Kasumi-1 (cell line): ENCODE measurements around the gene HS3ST4.

Experiments used
- DNase-seq, 2 experiments: peaks; one replicate each; lab custom pipeline; 2025; lab: John Stamatoyannopoulos, UW

Gene HS3ST4

DNA sequence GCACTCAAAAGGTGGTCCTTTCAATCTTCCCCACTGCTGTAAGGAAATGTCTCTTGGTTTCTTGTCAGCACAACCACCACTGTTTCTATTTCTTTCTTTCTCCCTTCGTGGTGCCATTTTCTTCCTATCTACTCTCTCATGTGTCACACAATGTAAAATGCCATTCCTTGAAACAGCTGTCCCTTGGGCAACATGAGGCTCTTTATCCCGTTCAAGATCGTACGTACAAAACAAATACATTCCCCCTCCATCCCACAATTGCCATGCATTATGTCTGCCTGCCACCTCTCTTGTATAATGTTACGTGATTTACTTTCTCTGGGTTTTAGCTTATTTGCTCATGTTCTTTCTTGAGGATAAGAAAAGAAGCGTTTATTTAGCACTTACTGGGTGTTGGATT lies 410.6 kb downstream of the HS3ST4 start:
- no peak for DNase-seq

DNA sequence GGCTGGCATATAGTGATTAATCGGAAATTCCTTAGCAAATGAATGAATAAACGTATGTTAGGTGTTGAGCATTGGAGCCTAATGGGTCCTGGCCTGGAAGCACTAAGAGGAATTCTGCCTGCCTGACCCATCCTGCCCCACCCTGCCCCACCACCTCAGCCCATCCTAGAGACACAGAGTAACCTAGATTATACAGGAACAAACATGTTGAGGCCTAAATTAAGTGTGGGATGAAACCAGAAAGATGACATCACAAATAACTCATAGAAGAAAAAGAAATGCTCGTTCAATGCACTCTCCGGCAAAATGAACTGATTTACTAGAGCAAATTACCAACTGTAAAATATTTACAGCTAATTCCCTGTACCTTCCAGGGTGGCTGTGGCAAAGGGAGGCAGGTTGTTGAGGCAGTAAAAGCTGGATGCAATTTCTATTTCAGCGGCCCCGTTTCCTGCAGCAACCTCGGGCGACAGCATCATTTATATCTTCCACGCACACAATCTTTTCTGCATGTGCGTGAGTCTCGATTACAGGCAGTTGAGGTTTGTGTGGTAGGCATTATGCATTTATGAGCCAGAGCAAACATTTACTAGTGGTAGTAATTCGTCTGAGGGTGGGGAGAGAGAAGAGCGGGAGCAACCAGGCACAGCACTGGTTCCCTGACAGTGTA lies 417.2 kb downstream of the HS3ST4 start:
- no peak for DNase-seq

DNA sequence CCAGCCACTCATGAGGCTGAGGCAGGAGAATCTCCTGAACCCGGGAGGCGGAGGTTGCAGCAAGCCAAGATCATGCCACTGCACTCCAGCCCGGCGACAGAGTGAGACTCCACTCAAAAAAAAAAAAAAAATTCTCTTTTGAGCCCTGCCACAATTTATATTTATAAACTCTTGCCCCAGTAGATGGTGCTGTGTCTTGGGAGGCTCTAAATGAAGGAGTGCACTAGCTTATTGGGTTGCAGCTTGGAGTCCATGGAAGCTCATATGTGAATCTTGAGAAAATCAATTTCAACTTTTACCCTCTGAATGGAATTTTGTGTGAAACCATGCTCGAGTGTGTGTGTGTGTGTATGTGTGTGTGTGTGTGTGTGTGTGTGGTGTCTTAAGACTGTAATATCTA lies 420.1 kb downstream of the HS3ST4 start:
- DNase-seq, result no peak

DNA sequence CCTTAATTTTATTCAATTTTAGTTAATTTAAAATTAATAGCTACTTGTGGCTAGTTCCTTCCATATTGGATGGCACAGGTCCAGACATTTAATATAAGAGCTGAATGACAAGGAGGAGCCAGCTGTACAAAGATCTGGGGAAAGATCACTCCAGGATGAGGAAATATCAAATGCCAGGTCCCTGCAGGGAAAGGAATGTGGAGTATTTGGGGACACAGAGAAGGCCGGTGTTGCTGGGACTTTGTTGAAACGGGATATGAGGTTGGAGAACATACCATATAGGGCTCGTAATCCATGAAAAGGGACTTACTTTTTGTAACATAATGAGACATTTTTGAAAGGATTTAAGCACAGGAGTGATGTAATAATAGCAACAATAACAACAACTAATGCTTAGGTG lies 426.8 kb downstream of the HS3ST4 start:
- DNase-seq, result no peak

DNA sequence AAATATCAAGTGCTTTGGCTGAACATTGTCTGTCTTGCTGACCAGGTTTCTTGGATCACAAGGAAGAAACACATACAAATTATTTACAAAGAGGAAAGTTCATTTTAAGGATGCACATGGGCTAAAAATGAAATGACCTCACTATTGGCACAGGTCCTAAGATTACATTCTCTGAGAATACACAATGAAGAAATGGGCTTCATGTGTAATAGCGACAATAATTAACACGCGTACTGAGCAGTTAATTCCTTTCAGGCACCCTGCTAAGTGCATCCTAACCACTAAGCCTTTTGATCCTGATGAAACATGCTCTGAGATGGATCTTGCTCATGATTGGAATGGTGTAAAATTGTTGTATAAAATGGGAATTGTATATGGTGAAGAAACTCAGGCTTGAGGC lies 429.0 kb downstream of the HS3ST4 start:
- no peak for DNase-seq

DNA sequence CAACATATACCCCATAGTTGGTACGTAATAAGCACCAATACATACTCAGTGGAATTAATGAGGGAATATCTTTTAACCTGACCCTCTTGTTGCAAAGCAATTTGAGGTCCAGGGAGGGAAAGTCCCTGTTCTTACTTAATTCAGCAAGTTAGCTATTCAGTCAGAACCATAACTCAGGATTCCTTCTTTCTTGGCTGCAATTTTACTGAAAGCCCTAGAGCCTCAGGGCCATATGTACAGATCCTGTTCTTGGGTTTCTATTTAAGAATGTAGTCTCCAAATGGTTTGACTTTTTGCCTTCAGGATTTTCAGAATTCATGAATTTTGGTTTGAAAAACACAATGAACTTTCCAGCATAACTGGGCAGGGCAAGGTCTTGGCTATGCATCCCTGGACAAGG lies 436.5 kb downstream of the HS3ST4 start:
- DNase-seq, result no peak

DNA sequence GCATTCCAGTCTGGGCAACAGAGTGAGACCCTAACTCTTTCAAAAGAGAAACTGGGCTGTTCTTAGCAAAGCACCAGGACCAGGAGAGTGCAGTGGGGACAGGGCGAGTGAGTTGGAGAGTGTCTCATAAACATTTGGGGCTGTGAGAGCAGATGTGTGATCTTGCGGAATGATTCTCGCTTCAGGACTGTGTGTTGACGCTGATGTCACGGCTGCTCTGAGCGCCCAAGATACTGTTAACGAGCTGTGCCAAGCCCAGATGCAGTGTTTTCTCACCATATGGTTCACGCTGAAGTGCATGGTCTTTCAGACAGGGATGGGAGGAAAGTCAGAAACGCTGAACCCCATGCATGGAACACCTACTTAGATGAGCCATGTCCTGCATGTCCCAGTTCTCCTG lies 438.2 kb downstream of the HS3ST4 start:
- DNase-seq, result no peak

DNA sequence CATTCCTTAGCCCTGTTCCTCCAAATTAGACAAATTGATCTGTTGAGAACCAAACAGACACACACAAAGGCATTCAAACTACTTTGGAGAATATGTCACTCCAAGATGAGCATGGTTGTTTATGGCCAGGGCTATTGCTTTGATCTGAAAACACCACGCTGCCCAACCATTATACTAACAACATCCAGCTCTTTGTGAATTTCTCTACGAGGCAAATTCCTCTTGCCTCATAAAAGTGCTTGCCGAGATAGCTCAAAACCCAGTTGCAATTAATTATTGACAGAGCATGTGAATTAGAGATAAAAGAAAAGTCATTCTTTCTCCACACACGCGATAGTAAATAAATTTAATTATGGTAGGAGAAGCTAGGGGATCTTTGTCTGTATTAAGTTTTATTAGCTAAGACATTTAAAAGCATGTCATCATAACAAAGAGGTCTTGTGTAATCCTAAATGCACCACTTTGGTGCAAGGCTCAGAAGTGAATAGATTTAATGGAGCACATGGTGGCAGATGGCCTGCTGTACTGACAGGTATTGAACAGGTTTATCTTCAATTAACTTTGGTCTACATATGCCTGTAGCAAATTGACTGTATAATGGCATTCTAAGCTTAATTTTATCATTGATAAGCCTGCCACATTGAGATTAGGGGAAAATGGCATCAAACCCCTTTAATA lies 441.8 kb downstream of the HS3ST4 start:
- DNase-seq, result no peak

DNA sequence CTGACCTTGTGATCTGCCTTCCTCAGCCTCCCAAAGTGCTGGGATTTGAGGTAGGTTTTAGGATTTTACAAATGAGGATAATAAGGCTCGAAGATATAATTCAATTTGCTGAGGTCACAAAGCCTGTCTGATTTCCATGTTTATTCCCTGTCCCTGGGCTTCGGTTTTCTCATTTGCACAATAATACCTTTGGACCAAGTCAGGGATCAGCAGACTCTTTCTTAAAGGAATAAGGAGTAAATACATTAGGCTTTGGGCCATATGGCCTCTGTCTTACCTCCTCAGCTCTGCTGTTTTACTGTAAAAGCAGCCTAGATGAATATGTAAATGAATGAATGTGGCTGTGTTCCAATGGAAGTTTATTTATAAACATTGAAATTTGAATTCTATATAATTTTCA lies 442.8 kb downstream of the HS3ST4 start:
- no peak for DNase-seq

DNA sequence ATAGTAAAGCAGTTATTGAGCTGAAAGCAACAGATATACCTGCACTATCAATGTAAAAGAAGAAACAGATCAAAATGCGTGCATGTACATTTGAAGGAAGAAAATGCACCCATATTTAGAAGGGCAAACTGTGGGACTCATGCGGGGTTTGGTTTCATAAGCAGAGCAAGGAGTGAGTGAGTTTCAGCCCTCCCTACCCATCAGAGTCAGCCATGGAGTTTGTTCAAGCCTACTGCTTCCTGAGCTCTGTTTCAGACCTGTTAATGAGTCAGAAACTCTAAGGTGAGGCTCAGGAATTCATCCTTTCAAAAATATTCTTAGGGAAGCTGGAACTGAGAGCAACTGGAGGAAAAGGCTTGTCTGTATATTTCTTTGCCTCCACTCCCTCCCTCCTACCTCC lies 446.2 kb downstream of the HS3ST4 start:
- DNase-seq, result no peak

DNA sequence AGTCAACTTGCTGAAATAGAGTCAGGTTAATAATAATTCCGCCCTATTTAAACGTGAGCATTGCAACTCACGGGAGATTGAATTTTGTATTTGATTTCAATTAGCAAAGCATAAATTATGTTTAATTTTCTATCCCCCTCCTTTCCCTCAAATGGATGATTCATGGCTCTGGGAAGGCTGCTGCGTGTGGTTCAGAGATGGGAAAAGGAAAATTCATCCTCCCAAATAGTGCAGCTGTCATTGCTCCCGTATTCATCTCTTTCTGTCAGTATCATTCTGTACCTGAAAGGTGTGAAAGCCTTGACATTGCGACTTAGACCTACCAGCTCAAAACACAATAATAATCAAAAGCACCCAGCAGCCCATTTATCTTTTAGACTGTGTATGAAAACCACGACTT lies 447.3 kb downstream of the HS3ST4 start:
- no peak for DNase-seq

DNA sequence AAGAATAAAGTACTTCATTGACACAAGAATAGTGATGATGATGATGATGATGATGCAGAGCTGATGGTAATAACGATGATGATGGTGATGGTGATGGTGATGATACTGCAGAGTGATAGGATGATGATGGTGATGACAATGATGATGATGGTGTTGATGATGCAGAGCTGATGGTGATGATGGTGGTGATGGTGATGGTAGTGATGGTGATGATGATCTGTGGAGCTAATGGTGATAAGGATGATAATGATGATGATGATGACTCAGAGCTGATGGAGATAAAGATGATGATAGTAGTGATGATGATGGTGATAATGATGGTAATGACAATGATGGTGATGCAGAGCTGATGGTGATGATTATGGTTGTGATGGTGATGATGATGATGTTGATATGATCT lies 448.1 kb downstream of the HS3ST4 start:
- no peak for DNase-seq

DNA sequence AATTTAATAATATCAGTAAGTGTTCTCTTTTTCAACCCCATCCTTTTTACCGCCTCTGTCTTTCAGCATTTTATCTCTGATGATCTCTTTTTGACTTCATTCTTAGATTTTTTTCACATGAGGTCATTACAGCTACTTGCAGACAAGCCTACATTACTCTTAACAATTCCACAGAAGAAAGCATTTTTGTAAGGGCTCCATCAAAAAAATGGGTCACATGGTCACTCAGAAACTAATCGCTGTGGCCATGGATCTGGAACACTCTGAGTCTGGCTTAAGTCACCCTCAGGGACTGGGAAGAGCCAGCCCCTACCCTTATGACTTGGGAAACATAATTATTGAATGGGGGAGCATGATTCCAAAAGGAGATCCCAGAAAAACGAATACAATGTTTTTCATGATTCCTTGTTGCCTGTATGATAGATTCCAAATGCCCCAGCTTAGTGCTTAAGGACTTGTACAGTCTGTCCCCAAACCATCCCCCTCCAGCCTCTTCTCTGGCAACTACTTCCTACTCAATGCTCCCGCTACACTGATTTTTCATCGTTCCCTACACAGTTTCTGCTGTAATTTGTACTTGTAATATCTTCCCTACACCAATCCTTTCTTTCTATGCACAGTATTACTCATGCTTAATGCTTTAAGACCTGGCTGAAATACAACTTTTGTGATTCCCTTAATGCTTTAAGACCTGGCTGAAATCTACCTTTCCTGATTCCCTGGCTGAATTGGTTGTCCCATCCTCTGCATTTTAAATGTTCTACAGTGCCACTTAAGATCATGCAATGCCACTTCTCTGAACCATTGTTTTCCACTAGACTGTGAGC lies 457.8 kb downstream of the HS3ST4 start:
- DNase-seq, result no peak

DNA sequence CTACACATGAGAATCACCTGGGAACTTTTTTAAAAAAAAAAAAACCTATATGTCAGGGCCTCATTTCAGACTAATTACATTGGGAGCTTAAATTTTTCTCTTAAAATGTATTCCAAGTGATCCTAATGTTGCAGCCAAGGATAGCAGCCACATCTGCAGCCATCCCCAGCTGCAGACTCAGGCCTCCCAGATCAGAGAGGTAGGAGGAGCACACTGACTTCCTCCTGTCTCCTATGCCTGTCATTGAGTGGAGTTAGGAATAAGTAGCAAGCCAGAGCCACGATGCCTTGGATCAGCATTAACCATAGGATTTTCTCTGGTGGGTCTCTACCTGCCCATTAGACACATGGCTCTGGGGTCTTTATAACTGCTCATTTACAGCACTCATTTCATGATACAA lies 463.5 kb downstream of the HS3ST4 start:
- no peak for DNase-seq

DNA sequence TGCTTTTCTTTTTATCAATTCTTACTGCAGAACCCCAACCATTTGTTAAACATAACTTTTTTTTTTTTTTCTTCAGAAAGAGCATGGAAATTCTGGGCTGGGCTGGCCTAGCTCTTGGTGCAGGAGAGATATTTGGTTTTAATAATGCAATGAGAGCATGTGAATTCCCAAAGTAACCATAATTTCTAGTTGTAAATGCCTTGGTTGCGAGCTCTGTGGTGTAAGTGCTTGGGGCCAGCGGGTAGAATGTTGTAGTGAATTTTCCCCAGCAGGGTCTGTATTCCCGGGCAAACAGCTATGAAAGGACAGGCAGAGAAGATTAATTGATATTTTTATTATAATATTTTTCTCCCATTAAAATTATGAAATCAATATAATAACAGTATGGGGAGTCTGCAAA lies 465.6 kb downstream of the HS3ST4 start:
- no peak for DNase-seq

DNA sequence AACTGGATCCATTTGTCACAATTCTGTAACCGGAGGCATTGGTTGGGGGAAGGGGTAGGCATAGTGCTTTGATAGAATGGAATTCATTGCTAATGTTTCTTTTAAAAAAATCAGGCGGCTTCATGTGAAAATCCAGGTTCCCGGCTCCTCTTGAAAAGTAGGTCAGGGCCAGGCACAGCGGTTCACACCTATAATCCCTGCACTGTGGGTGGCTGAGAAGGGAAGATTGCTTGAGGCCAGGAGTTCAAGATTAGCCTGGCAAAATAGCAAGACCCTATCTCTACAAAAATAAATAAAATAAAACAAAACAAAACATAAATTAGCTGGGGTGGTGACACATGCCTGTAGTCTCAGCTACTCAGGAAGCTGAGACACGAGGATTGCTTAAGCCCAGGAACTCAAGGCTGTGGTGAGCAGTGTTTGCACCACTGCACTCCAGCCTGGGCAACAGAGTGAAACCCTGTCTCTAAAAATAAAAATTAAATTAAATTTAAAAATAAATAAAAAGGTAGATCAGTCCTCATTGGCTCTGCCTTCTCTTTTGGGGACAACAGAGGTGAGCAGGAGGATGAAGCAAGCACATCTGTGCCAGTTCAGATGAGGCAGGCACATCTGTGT lies 466.5 kb downstream of the HS3ST4 start:
- DNase-seq, result no peak

DNA sequence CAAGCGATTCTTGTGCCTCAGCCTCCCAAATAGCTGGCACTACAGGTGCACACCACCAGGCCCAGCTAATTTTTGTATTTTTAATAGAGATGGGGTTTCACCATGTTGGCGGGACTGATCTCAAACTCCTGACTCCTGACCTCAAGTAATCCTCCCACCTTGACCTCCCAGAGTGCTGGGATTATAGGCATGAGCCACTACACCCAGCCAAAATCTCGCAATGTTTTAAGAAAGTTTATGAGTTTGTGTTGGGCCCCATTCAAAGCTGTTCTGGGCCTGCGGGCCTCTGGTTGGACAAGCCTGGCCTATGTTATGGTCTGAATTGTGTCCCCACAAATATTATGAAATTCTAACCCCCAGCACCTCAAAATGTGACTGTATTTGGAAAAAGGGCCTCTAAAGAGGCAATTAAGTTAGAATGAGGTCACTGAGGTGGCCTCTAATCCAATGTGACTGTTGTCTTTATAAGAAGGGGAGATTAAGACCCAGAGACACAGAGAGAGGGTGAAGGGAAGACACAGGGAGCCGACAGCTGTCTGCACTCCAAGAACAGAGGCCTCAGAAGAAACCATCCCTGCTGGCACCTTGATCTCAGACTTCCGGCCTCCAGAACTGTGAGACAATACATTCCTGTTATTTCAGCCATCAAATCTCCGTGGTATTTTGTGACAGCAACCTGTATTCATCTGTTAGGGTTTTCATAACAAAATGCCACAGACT lies 469.9 kb downstream of the HS3ST4 start:
- DNase-seq, result no peak

DNA sequence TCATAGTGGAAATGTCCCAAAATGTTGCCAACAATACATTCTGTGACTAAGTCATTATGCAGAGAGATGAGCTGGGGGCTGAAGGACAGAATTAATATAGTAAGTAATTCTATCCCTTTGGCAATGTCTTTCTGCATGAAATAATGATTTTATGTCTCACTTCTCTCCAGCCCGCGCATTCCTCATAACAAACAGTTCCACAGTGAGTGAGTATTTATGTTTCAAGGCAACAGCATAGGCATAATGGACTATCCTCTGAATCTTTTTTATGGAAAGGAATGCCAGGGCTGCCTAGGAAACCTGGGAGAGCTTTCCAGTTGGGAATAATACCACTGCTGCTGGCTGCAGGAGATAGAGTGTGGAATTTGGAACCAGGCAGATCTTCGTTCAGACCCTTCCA lies 477.7 kb downstream of the HS3ST4 start:
- DNase-seq, result no peak

DNA sequence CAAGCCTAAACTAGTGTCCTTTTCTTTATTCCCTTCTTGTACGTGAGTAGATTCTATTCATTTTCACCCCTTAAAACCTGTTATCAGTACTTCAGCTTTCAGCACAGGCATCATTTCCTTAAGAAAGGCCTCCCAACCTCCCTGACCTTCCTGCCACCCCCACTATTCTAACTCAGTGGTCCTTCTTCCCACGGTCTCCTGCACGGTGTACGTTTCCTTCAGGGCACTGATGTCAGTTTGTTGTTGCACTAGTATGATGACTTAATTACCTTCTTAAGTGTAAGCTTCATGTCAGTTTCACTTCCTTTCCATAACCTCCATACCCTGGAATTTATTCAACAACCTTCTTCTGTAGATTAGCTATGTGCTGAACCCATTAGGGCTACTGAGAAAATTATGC lies 484.2 kb downstream of the HS3ST4 start:
- no peak for DNase-seq

DNA sequence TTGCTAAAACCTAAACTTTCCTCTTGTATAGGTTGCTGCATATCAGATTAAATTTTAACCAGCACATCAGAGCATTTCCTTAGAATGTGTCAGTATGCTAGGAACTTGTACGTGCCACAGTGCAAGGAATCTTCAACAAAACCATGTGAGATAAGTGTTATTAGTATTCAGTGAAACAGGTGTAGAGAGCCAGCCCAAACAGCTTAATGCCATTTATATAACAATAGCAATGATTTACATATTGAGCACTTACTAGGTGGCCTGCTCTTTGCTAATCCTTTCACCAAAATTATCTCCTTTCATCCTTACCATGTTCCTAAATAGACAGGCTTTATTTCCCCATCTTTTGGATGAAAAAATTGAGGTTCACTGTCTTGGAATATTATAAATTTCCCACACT lies 485.7 kb downstream of the HS3ST4 start:
- no peak for DNase-seq

DNA sequence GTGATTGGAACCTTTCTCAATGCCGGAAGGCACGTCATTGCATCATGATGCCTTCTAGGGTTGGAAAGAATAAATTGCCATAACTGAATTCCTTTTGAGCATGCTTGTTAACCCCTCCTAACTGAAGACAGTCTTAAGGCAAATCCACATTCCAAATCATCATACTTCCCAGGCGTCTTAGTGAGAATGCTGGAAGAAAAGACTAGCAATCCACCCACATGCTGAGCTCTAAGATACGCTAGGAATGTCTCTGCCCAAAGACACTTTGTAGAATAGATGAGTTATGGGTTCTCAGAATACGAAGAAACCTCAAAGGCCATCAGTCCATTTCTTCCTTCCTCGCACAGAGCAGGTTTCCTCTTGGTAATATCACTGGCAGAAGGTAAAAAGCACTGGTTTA lies 486.5 kb downstream of the HS3ST4 start:
- DNase-seq, result no peak

DNA sequence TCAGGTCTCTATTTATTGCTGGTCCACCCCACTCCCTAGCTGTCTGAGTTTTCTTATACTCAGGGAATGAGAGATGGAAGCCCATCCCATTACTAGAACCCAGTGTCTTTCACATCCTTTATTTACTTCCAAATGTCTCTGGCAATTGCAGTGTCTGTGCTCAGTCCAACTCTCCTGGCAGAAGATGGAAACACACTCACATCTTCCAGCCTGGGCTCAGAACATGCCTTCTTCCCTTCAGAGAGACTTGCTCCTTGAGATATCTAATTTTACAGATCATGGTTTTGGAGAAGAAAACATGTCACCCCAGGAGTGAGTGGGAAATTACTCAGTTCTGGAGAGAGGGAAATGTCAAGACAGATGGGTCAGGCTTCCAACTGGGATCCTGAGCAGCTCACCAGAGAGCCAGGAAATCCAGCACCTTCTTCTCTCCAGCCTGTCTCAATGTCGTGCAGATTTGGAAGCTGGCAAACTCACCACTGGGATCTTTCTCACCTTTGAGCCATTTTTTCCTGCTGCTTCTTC lies 494.4 kb downstream of the HS3ST4 start:
- DNase-seq, result no peak
